HL-60/S4 treated with phorbol 12-myristate 13-acetate at 8.2 ng/mL for 4 days and 3 days (cell line): ENCODE measurements around the gene TEKT5.
"Not testable (repeated sequence)": the region's sequence is repeated elsewhere in the genome, so short reads cannot be mapped to it uniquely, and the experiment has no call there.

Source experiments
- in situ Hi-C: fragments of 300-500 bp; cut with MboI; formaldehyde crosslinking; loops from 2 replicates; pipeline ENCODE4 v1.15.0; 2022; ENCODE audit warnings: low sequenced_read_pairs

The TEKT5 gene

GRCh38 chr16:10637337-10638037 is 57.2 kb downstream of the TEKT5 start:
- in situ Hi-C loops: no loop called here

- in situ Hi-C loops: no loop called here
These were observed 59.2 kb downstream of the TEKT5 start for GRCh38 chr16:10635365-10636021.

DNA sequence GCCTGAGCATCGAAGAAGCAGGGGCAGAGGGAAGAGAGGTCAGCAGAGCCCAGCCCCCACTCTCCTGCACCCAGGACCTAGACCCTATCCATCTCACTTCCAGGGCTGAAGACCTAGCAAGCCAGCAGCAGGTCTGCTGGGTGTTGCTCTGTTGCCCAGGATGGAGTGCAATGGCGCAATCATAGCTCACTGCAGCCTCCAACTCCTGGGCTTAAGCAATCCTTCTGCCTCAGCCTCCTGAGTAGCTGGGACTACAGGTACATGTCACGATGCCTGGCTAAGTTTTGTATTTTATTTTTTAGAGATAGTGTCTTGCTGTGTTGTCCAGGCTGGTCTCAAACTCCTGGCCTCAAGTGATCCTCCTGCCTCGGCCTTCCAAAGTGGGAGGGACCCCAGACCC is 61.3 kb downstream of the TEKT5 start:
- in situ Hi-C loops: not testable (repeated sequence)

- in situ Hi-C loops: no loop called here
These were observed 62.8 kb downstream of the TEKT5 start for GRCh38 chr16:10631886-10632285.

GRCh38 chr16:10629592-10629963 is 65.2 kb downstream of the TEKT5 start:
- in situ Hi-C loops: no loop called here

GRCh38 chr16:10625595-10626357 is 69.0 kb downstream of the TEKT5 start:
- in situ Hi-C loops: no loop called here

GRCh38 chr16:10624527-10624926 is 70.2 kb downstream of the TEKT5 start:
- in situ Hi-C loops: no loop called here

DNA sequence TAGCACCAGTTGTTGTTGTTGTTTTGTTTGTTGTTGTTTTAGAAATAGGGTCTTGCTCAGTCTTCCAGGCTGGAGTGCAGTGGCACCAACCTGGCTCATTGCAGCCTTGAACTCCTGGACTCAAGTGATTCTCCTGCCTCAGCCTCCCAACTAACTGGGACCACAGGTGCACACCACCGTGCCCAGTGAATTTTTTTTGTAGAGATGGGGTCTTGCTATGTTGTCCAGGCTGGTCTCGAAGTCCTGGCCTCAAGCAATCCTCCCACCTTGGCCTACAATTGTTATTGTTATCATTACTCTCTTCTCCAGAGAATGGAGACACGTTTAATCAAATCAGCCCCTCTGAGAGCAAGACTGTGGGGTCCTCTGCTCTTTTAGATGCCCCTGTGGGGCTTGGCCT is 71.7 kb downstream of the TEKT5 start:
- in situ Hi-C loops: no loop called here

DNA sequence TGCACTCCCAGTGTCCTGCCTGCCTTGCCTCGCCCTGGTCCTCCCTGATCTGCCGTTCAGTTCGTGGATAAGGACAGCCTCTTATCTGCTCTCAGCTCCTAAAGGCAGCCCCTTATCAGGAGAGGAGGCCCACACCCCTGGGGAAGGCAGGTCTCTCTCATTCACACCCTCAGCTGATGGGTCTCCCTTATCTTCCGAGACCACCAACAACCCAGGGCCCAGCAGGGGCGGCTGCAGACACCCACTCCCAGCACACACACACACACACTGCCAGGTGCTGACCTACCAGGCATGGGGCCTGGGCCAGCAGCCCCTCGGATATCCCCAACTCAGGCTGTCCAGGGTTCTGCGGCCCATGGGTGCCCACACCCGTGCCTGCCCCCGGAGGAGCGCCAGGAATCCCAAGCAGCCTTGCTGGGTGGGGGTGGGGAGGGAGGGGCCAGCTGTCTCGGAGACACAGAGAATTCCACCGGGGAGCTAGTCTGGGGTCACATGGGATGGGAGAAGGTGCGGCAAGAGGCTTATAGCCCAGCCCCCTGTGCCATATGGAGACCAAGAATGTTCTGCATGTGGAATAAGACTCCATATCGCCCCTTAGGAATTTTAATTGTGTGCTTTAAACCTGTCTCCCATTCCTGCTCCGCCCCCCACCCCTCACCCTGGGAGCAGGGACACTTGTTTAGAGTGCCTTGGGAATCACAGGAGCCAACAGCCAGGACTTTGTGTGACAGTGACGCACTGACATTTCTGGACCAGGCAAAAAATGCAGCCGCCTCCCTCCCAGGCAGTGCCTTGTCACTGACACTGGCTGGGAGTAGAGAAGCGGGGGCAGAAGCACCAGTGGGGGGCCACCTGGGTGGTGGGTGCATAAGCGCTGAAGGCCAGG is 72.5 kb downstream of the TEKT5 start:
- in situ Hi-C loops: no loop called here

DNA sequence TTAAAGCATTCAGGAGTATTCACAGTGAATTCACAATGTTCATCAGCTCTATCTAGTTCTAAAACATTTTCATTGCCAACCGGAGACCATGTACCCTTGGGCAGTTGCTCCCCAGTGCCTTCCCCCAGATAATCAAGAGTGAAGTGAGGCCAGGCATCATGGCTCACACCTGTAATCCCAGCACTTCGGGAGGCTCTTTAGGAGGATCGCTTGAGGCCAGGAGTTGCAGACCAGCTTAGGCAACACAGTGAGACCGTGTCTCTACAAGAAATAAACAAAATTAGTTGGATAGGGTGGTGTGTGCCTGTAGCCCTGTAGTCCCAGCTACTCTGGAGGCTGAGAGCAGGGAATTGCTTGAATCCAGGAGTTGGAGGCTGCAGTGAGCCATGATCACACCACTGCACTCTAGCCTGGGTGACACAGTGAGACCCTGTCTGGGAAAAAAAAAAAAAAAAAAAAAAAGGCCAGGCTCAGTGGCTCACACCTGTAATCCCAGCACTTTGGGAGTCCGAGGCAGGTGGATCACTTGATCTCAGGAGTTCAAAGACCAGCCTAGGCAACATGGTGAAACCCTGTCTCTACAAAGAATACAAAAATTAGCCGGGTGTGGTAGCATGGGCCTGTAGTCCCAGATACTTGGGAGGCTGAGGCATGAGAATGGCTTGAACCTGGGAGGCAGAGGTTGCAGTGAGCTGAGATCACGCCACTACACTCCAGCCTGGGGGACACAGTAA is 73.3 kb downstream of the TEKT5 start:
- in situ Hi-C loops: not testable (repeated sequence)

DNA sequence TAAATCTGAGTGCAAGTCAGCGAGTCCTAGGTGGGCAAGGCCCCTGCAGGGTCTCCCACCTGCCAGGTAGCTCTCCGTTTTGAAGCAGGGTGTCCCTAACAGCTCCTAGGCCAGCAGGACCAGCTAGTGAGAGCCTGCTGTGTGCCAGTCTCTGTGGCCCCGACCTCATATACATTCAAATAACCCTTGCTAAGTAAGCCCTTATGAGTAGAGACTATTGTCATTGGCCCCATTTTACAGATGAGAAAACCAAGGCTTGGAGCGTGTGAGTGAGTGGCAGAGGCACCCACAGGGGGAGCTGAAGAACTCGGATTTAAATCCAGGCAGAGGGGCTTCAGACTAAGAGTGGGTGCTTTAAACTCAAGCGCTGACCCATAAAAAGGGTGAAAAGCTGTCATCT is 74.6 kb downstream of the TEKT5 start:
- in situ Hi-C loops: no loop called here

DNA sequence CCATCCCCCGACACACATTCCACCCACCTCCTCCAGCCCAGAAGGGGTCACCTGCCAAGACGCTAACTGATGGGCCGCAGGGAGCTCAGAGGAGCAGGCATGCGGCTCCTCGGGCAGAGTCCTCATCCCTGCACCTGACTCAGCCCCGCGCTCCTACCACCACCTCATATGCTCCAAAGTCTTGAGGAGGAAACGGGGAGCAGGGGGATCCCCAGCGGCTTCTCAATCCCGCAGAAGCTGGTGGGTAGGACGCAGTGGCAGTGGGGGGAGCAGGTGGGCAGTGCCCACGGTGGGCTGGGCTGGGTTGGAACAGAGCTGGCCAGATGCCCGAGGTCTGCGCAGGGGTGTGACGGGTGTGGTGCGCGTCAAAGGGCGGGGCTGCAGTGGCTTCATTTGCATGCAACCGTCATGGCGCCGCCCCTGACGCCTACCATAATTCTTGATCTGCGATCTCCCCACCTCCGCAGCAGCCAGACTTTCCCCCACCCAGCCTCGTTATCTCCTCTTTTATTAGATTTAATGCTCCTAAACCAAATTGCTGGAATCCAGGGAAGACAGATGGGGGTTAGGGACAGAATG is 75.4 kb downstream of the TEKT5 start:
- in situ Hi-C loops: no loop called here

GRCh38 chr16:10618710-10619209 is 76.0 kb downstream of the TEKT5 start:
- in situ Hi-C loops: no loop called here

- in situ Hi-C loops: no loop called here
These were observed 76.9 kb downstream of the TEKT5 start for GRCh38 chr16:10617662-10618420.

GRCh38 chr16:10616756-10617640 is 77.7 kb downstream of the TEKT5 start:
- in situ Hi-C loops: no loop called here

- in situ Hi-C loops: no loop called here
These were observed 78.3 kb downstream of the TEKT5 start for GRCh38 chr16:10616419-10616755.

DNA sequence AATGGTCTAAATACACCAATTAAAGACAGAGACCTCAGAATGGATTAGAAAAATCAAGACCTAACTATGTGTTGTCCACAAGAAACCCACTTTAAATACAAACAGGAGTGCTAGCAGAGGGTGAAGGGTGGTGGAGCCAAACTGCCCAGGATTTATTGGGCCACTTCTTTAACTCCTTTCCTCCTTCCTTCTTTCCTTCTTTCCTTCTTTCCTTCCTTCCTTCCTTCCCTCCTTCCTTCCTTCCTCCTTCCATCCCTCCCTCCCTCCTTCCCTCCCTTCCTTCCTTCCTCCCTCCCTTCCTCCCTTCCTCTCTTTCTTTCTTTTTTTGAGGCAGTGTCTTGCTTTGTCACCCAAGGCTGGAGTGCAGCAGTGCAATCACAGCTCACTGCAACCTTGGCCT is 80.0 kb downstream of the TEKT5 start:
- in situ Hi-C loops: no loop called here

GRCh38 chr16:10613785-10614485 is 80.8 kb downstream of the TEKT5 start:
- in situ Hi-C loops: no loop called here
